ENCODE measurements around the gene STAMBPL1. TPM values are rescaled to one million over a fixed set of nuclear protein-coding genes. Genes with fewer than 3 reads are reported as not detected.

STAMBPL1 gene
- 10 to 100 TPM; 14.8 to 30.3 (median 18.1) TPM for total RNA-seq
- total RNA-seq (2013): 56.2 TPM

- 0% methylated on average over 22 of the region's 26 CpGs for WGBS (ENCODE audit: insufficient coverage)
- Histone ChIP-seq H3K4me1 (ENCODE audit: control insufficient read depth, insufficient read depth, low read length) (peaks cover 14% of the 10 kb centered on the region), H3K36me3 (ENCODE audit: control insufficient read depth, insufficient read depth, low read length) (no peaks in the 10 kb centered on the region), H3K9me3 (ENCODE audit: control insufficient read depth, insufficient read depth, low read length) (no peaks in the 10 kb centered on the region), H3K27me3 (ENCODE audit: control insufficient read depth, insufficient read depth, low read length) (no peaks in the 10 kb centered on the region), H3K4me3 (ENCODE audit: low read length) (peak within 1 kb of the TSS; percentile 89), H3K27ac (ENCODE audit: low read length) (peak within 1 kb of the TSS; percentile 93)
- no peaks in the 10 kb centered on the region for H3K9me3 Mint-ChIP-seq
- H3K27me3 Mint-ChIP-seq (ENCODE audit: low read depth in 2 of 2): peaks cover 0 to 4% of the 10 kb centered on the region in 2 donors
- H3K4me1 Mint-ChIP-seq: peaks cover 50 to 51% of the 10 kb centered on the region in 2 donors
- peak within 1 kb of the TSS; percentile 88 to 97 for H3K27ac Mint-ChIP-seq
- DNase-seq: peak; percentile 59 to 77
- intact Hi-C loops (cut with micrococcal nuclease): loop anchor here (2.0 to 5.0 kb wide), 3 partner anchors 45 to 53 kb away; no protein-coding TSS in a partner anchor
- TF ChIP-seq CTCF (IDR thresholded peaks at IDR 0.05): no peak
- peak; percentile 57 to 70 (median 64) for ATAC-seq
- peak within 1 kb of the TSS; percentile 98 for H3K4me3 Mint-ChIP-seq
- H3K36me3 Mint-ChIP-seq: no peaks in the 10 kb centered on the region
Observed at GRCh38 chr10:88879534-88880281, at the start of gene STAMBPL1. Gene STAMBPL1, plus strand, starts transcription at chr10:88880245. Its CDS starts 21,464 bp downstream, at chr10:88901709.

GRCh38 chr10:88830643-88831268 lies 49.3 kb upstream of the STAMBPL1 start:
- Histone ChIP-seq H3K27me3 (ENCODE audit: control insufficient read depth, insufficient read depth, low read length) (no peaks in the 10 kb centered on the region), H3K36me3 (ENCODE audit: control insufficient read depth, insufficient read depth, low read length) (no peaks in the 10 kb centered on the region), H3K4me3 (ENCODE audit: low read length) (no peak overlapping the region), H3K4me1 (ENCODE audit: control insufficient read depth, insufficient read depth, low read length) (peaks cover 15% of the 10 kb centered on the region), H3K27ac (ENCODE audit: low read length) (no peak overlapping the region), H3K9me3 (ENCODE audit: control insufficient read depth, insufficient read depth, low read length) (no peaks in the 10 kb centered on the region)
- ATAC-seq: no peak
- Mint-ChIP-seq H3K4me3 (no peak overlapping the region), H3K4me1 (peaks cover 44 to 57% of the 10 kb centered on the region in 2 donors), H3K27me3 (ENCODE audit: low read depth in 2 of 2) (no peaks in the 10 kb centered on the region), H3K36me3 (no peaks in the 10 kb centered on the region), H3K27ac (peak overlapping the region; percentile 43 to 65), H3K9me3 (no peaks in the 10 kb centered on the region)
- 76% methylated on average over 9 of the region's 9 CpGs for WGBS (ENCODE audit: insufficient coverage)
- DNase-seq: no peak
- intact Hi-C loops (cut with micrococcal nuclease): no loop called here
- no peak for TF ChIP-seq CTCF (IDR thresholded peaks at IDR 0.05)

GRCh38 chr10:88831709-88832108 lies 48.3 kb upstream of the STAMBPL1 start:
- Histone ChIP-seq H3K27ac (ENCODE audit: low read length) (no peak overlapping the region), H3K36me3 (ENCODE audit: control insufficient read depth, insufficient read depth, low read length) (no peaks in the 10 kb centered on the region), H3K4me3 (ENCODE audit: low read length) (no peak overlapping the region), H3K9me3 (ENCODE audit: control insufficient read depth, insufficient read depth, low read length) (no peaks in the 10 kb centered on the region), H3K4me1 (ENCODE audit: control insufficient read depth, insufficient read depth, low read length) (peaks cover 7% of the 10 kb centered on the region), H3K27me3 (ENCODE audit: control insufficient read depth, insufficient read depth, low read length) (no peaks in the 10 kb centered on the region)
- intact Hi-C loops (cut with micrococcal nuclease): no loop called here
- TF ChIP-seq CTCF (IDR thresholded peaks at IDR 0.05): no peak
- H3K4me1 Mint-ChIP-seq: peaks cover 35 to 47% of the 10 kb centered on the region in 2 donors
- peak in 1 of 2 donors; percentile 78 for DNase-seq
- peak; percentile 18 to 60 (median 49) for ATAC-seq
- H3K36me3 Mint-ChIP-seq: no peaks in the 10 kb centered on the region
- no peaks in the 10 kb centered on the region for H3K27me3 Mint-ChIP-seq (ENCODE audit: low read depth in 2 of 2)
- H3K27ac Mint-ChIP-seq: peak overlapping the region; percentile 43 to 65
- H3K4me3 Mint-ChIP-seq: peak overlapping the region; percentile 9
- WGBS (ENCODE audit: insufficient coverage): 58% methylated on average over 5 of the region's 8 CpGs
- no peaks in the 10 kb centered on the region for H3K9me3 Mint-ChIP-seq

Data from natural killer cell (primary cell).